ENCODE results near the gene ARHGAP24.
"Not testable (repeated sequence)": the region's sequence is repeated elsewhere in the genome, so short reads cannot be mapped to it uniquely, and the experiment has no call there.

The ARHGAP24 gene

GRCh38 chr4:85658766-85659439 is 184.0 kb downstream of the ARHGAP24 start:
- no peak for DNase-seq (ENCODE audit: extremely low read depth, low read depth)
- H3K4me3 ChIP-seq (replicated peaks; ENCODE audit: low read depth, low read length) = no peak overlapping the region
- TF ChIP-seq, protein P1, sequence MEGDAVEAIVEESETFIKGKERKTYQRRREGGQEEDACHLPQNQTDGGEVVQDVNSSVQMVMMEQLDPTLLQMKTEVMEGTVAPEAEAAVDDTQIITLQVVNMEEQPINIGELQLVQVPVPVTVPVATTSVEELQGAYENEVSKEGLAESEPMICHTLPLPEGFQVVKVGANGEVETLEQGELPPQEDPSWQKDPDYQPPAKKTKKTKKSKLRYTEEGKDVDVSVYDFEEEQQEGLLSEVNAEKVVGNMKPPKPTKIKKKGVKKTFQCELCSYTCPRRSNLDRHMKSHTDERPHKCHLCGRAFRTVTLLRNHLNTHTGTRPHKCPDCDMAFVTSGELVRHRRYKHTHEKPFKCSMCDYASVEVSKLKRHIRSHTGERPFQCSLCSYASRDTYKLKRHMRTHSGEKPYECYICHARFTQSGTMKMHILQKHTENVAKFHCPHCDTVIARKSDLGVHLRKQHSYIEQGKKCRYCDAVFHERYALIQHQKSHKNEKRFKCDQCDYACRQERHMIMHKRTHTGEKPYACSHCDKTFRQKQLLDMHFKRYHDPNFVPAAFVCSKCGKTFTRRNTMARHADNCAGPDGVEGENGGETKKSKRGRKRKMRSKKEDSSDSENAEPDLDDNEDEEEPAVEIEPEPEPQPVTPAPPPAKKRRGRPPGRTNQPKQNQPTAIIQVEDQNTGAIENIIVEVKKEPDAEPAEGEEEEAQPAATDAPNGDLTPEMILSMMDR (IDR thresholded peaks at IDR 0.05; ENCODE audit: low read depth, low read length, missing control alignments) = peak; percentile 6

- no peak for DNase-seq (ENCODE audit: extremely low read depth, low read depth)
- H3K4me3 ChIP-seq (replicated peaks; ENCODE audit: low read depth, low read length) = no peak overlapping the region
- TF ChIP-seq, protein P1 (IDR thresholded peaks at IDR 0.05; ENCODE audit: low read depth, low read length, missing control alignments) = no peak
These were observed 184.8 kb downstream of the ARHGAP24 start for GRCh38 chr4:85659610-85660218.

GRCh38 chr4:85666625-85667024 is 191.7 kb downstream of the ARHGAP24 start:
- not testable (repeated sequence) for H3K4me3 ChIP-seq (replicated peaks; ENCODE audit: low read depth, low read length); DNase-seq (ENCODE audit: extremely low read depth, low read depth)

- no peak for DNase-seq (ENCODE audit: extremely low read depth, low read depth)
- TF ChIP-seq, protein P1 (IDR thresholded peaks at IDR 0.05; ENCODE audit: low read depth, low read length, missing control alignments) = no peak
- H3K4me3 ChIP-seq (replicated peaks; ENCODE audit: low read depth, low read length) = no peak overlapping the region
These were observed 194.3 kb downstream of the ARHGAP24 start for GRCh38 chr4:85669204-85669603.

DNA sequence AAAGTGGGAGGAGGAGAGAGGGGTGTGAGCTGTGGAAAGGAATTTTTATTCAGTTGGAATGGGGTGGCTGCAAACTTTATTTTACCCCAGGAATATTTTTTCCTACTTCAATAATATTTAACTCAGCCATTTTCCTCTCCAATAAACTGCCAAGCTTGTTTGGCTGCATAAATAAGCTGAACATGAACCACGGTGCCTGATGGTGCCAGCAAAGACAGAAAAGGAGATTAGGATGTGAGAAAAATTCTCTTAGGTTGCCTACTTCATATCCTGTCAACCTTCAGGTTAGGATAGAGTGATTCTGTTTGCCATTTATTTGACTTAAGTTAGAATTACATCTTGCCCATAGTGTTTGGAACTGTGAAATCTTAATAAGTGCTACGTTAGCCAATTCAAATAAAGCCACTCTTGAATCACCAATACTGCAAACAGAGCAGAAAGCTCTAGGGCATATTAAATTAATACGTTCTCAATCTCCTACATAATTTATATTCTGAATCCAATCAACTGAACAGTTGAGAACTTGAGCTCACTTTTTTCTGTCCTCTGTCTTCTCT is 195.1 kb downstream of the ARHGAP24 start:
- no peak for DNase-seq (ENCODE audit: extremely low read depth, low read depth)
- H3K4me3 ChIP-seq (replicated peaks; ENCODE audit: low read depth, low read length) = no peak overlapping the region
- TF ChIP-seq, protein P1 (IDR thresholded peaks at IDR 0.05; ENCODE audit: low read depth, low read length, missing control alignments) = no peak

- H3K4me3 ChIP-seq (replicated peaks; ENCODE audit: low read depth, low read length) = no peak overlapping the region
- DNase-seq (ENCODE audit: extremely low read depth, low read depth) = no peak
- TF ChIP-seq, protein P1 (IDR thresholded peaks at IDR 0.05; ENCODE audit: low read depth, low read length, missing control alignments) = no peak
These were observed 196.2 kb downstream of the ARHGAP24 start for GRCh38 chr4:85671120-85671519.

- DNase-seq (ENCODE audit: extremely low read depth, low read depth) = peak; percentile 71
- TF ChIP-seq, protein P1 (IDR thresholded peaks at IDR 0.05; ENCODE audit: low read depth, low read length, missing control alignments) = no peak
- H3K4me3 ChIP-seq (replicated peaks; ENCODE audit: low read depth, low read length) = no peak overlapping the region
These were observed 197.2 kb downstream of the ARHGAP24 start for GRCh38 chr4:85672116-85672515.

All from HFF-Myc (cell line).